ENCODE data around the gene RASGRF1.

The RASGRF1 gene

GRCh38 chr15:78978601-78979179, 111.9 kb downstream of the RASGRF1 start:
- Histone ChIP-seq H3K36me3 (ENCODE audit: insufficient read depth, low read length) (no peaks in the 10 kb centered on the region), H3K27me3 (ENCODE audit: insufficient read depth, low read length, poor library complexity, severe bottlenecking) (no peaks in the 10 kb centered on the region), H2AFZ (ENCODE audit: low read length) (no peak overlapping the region), H3K79me2 (ENCODE audit: insufficient read depth, low read length) (no peaks in the 10 kb centered on the region), H3K4me3 (ENCODE audit: low read length, poor library complexity, severe bottlenecking) (no peak overlapping the region), H4K20me1 (ENCODE audit: insufficient read depth, low read length, poor library complexity, severe bottlenecking) (no peaks in the 10 kb centered on the region), H3K4me2 (ENCODE audit: low read depth, low read length, poor library complexity, severe bottlenecking) (no peak overlapping the region), H3K9ac (ENCODE audit: low read depth, low read length, poor library complexity, severe bottlenecking) (no peak overlapping the region), H3F3A (ENCODE audit: low read depth) (no peaks in the 10 kb centered on the region), H3K9me3 (ENCODE audit: insufficient read depth, low read depth, low read length) (no peaks in the 10 kb centered on the region), H3K9me2 (replicated peaks; ENCODE audit: low read depth, low read length) (no peaks in the 10 kb centered on the region), H3K4me1 (ENCODE audit: insufficient read depth, low read length, poor library complexity, severe bottlenecking) (peaks cover 3% of the 10 kb centered on the region)
- TF ChIP-seq EZH2phosphoT487 (IDR thresholded peaks at IDR 0.05; ENCODE audit: borderline replicate concordance): no peak
- TF ChIP-seq, protein P1, sequence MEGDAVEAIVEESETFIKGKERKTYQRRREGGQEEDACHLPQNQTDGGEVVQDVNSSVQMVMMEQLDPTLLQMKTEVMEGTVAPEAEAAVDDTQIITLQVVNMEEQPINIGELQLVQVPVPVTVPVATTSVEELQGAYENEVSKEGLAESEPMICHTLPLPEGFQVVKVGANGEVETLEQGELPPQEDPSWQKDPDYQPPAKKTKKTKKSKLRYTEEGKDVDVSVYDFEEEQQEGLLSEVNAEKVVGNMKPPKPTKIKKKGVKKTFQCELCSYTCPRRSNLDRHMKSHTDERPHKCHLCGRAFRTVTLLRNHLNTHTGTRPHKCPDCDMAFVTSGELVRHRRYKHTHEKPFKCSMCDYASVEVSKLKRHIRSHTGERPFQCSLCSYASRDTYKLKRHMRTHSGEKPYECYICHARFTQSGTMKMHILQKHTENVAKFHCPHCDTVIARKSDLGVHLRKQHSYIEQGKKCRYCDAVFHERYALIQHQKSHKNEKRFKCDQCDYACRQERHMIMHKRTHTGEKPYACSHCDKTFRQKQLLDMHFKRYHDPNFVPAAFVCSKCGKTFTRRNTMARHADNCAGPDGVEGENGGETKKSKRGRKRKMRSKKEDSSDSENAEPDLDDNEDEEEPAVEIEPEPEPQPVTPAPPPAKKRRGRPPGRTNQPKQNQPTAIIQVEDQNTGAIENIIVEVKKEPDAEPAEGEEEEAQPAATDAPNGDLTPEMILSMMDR (conservative IDR thresholded peaks at IDR 0.05; ENCODE audit: low read length): no peak

DNA sequence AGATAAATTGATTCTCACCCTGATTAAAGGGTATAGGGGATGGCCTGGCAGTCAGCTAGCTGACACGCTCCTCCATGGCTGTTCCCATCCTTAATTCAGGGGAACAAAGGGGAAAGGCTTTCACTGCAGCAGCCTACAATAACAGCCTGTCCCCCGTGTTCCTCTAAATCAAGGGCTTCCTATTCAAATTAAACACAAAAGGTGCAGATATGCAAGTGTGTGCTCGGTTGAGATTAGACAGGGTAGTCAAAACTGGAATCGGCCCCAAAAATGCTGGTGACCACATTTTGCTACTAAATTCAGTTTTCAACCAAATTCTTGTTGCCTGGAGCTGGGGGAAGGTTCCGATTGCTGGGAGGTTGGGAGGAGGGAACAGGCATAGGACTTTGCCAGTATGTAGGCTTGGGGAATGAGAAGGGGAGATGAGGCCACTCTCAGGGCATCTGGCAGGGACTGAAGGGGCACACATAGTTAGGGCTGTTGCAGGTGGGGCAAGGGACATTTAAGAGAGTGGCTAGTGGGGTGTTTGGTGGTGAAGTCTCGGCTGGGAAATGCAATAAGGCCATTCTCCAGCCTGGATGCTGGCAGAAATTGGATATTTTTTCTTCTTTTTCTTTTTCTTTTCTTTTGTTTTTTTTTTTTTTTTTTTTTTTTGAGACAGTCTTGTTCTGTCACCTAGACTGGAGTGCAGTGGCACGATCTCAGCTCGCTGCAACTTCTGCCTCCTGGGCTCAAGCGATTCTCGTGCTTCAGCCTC, 112.8 kb downstream of the RASGRF1 start:
- no peak overlapping the region for H3K4me3 ChIP-seq (ENCODE audit: low read length, poor library complexity, severe bottlenecking)
- H3F3A ChIP-seq (ENCODE audit: low read depth): no peaks in the 10 kb centered on the region
- H3K4me1 ChIP-seq (ENCODE audit: insufficient read depth, low read length, poor library complexity, severe bottlenecking): peaks cover 3% of the 10 kb centered on the region
- TF ChIP-seq EZH2phosphoT487 (IDR thresholded peaks at IDR 0.05; ENCODE audit: borderline replicate concordance): no peak
- TF ChIP-seq, protein P1 (conservative IDR thresholded peaks at IDR 0.05; ENCODE audit: low read length): no peak
- no peak overlapping the region for H2AFZ ChIP-seq (ENCODE audit: low read length)
- no peaks in the 10 kb centered on the region for H3K9me2 ChIP-seq (replicated peaks; ENCODE audit: low read depth, low read length)
- no peaks in the 10 kb centered on the region for H4K20me1 ChIP-seq (ENCODE audit: insufficient read depth, low read length, poor library complexity, severe bottlenecking)
- H3K79me2 ChIP-seq (ENCODE audit: insufficient read depth, low read length): no peaks in the 10 kb centered on the region
- no peaks in the 10 kb centered on the region for H3K9me3 ChIP-seq (ENCODE audit: insufficient read depth, low read depth, low read length)
- H3K9ac ChIP-seq (ENCODE audit: low read depth, low read length, poor library complexity, severe bottlenecking): no peak overlapping the region
- no peaks in the 10 kb centered on the region for H3K27me3 ChIP-seq (ENCODE audit: insufficient read depth, low read length, poor library complexity, severe bottlenecking)
- no peak overlapping the region for H3K4me2 ChIP-seq (ENCODE audit: low read depth, low read length, poor library complexity, severe bottlenecking)
- no peaks in the 10 kb centered on the region for H3K36me3 ChIP-seq (ENCODE audit: insufficient read depth, low read length)

DNA sequence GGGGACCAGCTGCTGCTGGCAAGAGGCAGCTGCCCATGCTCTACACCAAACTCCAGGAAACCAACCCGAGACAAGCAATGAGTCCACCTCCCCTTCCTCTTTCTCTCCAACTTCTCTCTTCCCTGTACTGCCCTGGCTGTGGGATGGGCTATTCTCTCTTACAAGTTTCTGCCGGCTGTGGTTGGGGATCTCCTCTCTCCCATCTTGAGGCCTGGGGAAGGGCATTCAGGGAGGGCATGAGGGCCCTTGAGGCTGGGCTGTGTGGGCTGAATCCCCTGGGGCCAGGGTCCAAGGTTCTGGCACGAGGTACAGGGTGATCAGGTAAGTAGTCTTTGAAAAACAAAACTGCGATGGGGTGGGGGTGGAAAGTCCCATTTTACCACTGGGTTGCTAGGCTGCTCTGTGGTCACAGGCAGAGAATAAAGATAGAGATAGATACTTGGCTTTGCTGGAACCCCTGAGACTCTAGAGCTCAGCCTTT, 113.4 kb downstream of the RASGRF1 start:
- H3K4me2 ChIP-seq (ENCODE audit: low read depth, low read length, poor library complexity, severe bottlenecking): no peak overlapping the region
- peaks cover 3% of the 10 kb centered on the region for H3K4me1 ChIP-seq (ENCODE audit: insufficient read depth, low read length, poor library complexity, severe bottlenecking)
- H2AFZ ChIP-seq (ENCODE audit: low read length): no peak overlapping the region
- H3K4me3 ChIP-seq (ENCODE audit: low read length, poor library complexity, severe bottlenecking): no peak overlapping the region
- no peaks in the 10 kb centered on the region for H3K36me3 ChIP-seq (ENCODE audit: insufficient read depth, low read length)
- no peaks in the 10 kb centered on the region for H4K20me1 ChIP-seq (ENCODE audit: insufficient read depth, low read length, poor library complexity, severe bottlenecking)
- no peaks in the 10 kb centered on the region for H3K9me3 ChIP-seq (ENCODE audit: insufficient read depth, low read depth, low read length)
- H3K79me2 ChIP-seq (ENCODE audit: insufficient read depth, low read length): no peaks in the 10 kb centered on the region
- H3F3A ChIP-seq (ENCODE audit: low read depth): no peaks in the 10 kb centered on the region
- TF ChIP-seq EZH2phosphoT487 (IDR thresholded peaks at IDR 0.05; ENCODE audit: borderline replicate concordance): no peak
- TF ChIP-seq, protein P1 (conservative IDR thresholded peaks at IDR 0.05; ENCODE audit: low read length): no peak
- no peaks in the 10 kb centered on the region for H3K27me3 ChIP-seq (ENCODE audit: insufficient read depth, low read length, poor library complexity, severe bottlenecking)
- H3K9me2 ChIP-seq (replicated peaks; ENCODE audit: low read depth, low read length): no peaks in the 10 kb centered on the region
- no peak overlapping the region for H3K9ac ChIP-seq (ENCODE audit: low read depth, low read length, poor library complexity, severe bottlenecking)
